Lung (tissue), 12 donors: ENCODE data around the gene SLF1. TPM values are rescaled to one million over a fixed set of nuclear protein-coding genes. Genes with fewer than 3 reads are reported as not detected.

ENCODE experiments used
- ATAC-seq: fragments of 200-7000 bp; cut with Tn5 transposase; one replicate; pipeline ENCODE4 v1.9.1; 2020; ENCODE audit warnings: moderate number of reproducible peaks; ENCODE audit not compliant: insufficient read depth, low FRiP score
- DNase-seq, 3 donors: peaks; one replicate each; pipeline ENCODE4 v3.0.0-alpha.2; 2013 to 2017
- H3K27ac ChIP-seq, 2 donors: one replicate each; pipeline ENCODE4 v1.5.1; 2013; ENCODE audit warnings: mild to moderate bottlenecking in 2 of 2, moderate library complexity in 2 of 2, control low read depth in 1 of 2, inconsistent platforms in 1 of 2, low read depth in 1 of 2, low read length in 1 of 2
- H3K27me3 ChIP-seq, 3 donors: one replicate each; pipeline ENCODE4 v1.5.1; 2013; ENCODE audit warnings: low read length in 2 of 3; ENCODE audit not compliant: control insufficient read depth in 3 of 3, insufficient read depth in 3 of 3
- H3K36me3 ChIP-seq, 4 donors: one replicate each; pipeline ENCODE4 v1.5.1; 2013; ENCODE audit warnings: low read length in 4 of 4, mild to moderate bottlenecking in 1 of 4, moderate library complexity in 1 of 4; ENCODE audit not compliant: control insufficient read depth in 4 of 4, insufficient read depth in 4 of 4
- H3K4me1 ChIP-seq, 5 donors: one replicate each; pipeline ENCODE4 v1.5.1; 2013; ENCODE audit warnings: low read length in 5 of 5, mild to moderate bottlenecking in 2 of 5, moderate library complexity in 1 of 5; ENCODE audit not compliant: control insufficient read depth in 5 of 5, insufficient read depth in 5 of 5
- H3K4me3 ChIP-seq: one replicate; pipeline ENCODE4 v1.5.1; 2013; ENCODE audit warnings: mild to moderate bottlenecking, control low read depth, moderate library complexity
- H3K9ac ChIP-seq, 2 donors: one replicate each; pipeline ENCODE4 v1.5.1; 2013; ENCODE audit warnings: low read length in 2 of 2, control low read depth in 1 of 2; ENCODE audit not compliant: insufficient read depth in 1 of 2
- H3K9me3 ChIP-seq, 4 donors: one replicate each; pipeline ENCODE4 v1.5.1; 2013; ENCODE audit warnings: low read length in 3 of 4, mild to moderate bottlenecking in 1 of 4, moderate library complexity in 1 of 4; ENCODE audit not compliant: control insufficient read depth in 4 of 4, insufficient read depth in 3 of 4
- CTCF ChIP-seq: IDR thresholded peaks from 2 replicates; pipeline ENCODE4 v1.5.1; 2012; ENCODE audit warnings: mild to moderate bottlenecking; ENCODE audit errors: control extremely low read depth, extremely low read depth
- WGBS, 2 donors: extraction: QIAGEN DNeasy Blood & Tissue Kit; methylation state at CpG; one replicate each; pipeline ENCODE4 v1.1.7; 2013; 5-methylcytosine and 5-hydroxymethylcytosine counted together
- polyA plus RNA-seq, 2 donors: library from polyadenylated mRNA; stranded (reverse); fragments of 200-250 nt; gene quantifications; one replicate each; pipeline ENCODE4 v1.2.1, GENCODE V29; 2013
- total RNA-seq, 2 donors: library from RNA; depleted of rRNA in 1 of 2; stranded (reverse); fragments of >200 nt in 1 of 2; gene quantifications; one replicate each; pipeline ENCODE4 v1.2.1, GENCODE V29; 2014 to 2021
- donor health status: control.
- donor health status: control.
- donor health status: Bipolar disorder and iron deficiency.
- donor health status: healthy.
- donor health status: DM: yes; HTN: yes; CAD: no.

The SLF1 gene
- total and polyA plus RNA-seq, 4 donors: 2.1 to 29.5 (median 5.0) TPM

DNA sequence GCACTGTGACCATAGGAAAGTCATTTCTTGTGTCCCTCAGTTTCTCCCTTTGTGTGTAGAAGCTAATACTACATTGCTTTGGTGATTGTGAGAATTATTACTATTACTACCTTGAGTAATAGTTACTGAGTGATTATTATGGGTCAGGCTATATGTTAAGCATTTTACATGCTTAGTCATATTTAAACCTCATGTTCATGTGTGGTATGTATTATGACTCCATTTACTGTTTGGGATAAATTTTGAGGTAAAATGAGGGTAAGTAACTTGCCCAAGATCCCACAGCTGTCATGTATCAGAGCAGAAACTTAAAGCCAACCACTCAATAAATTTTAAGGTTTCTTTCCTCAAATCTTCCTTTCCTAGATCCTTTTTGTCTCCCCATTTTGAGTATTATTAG is 28.3 kb downstream of the SLF1 start:
- peaks cover 0 to 3% (median 0%) of the 10 kb centered on the region in 4 donors for H3K36me3 ChIP-seq
- no peaks in the 10 kb centered on the region for H3K4me1 ChIP-seq
- ATAC-seq (no peak), DNase-seq (no peak)
- no peaks in the 10 kb centered on the region for H3K27me3 ChIP-seq
- TF ChIP-seq CTCF: no peak
- no peaks in the 10 kb centered on the region for H3K9me3 ChIP-seq
- no peak overlapping the region for H3K9ac ChIP-seq
- no peak overlapping the region for H3K27ac ChIP-seq
- H3K4me3 ChIP-seq: no peak overlapping the region

GRCh38 chr5:94649874-94650273 is 31.4 kb downstream of the SLF1 start:
- Histone ChIP-seq H3K4me1 (no peaks in the 10 kb centered on the region), H3K27ac (no peak overlapping the region), H3K36me3 (peaks cover 0 to 5% (median 4%) of the 10 kb centered on the region in 4 donors), H3K9ac (no peak overlapping the region), H3K27me3 (no peaks in the 10 kb centered on the region), H3K4me3 (no peak overlapping the region), H3K9me3 (no peaks in the 10 kb centered on the region)
- no peak for TF ChIP-seq CTCF
- no peak for DNase-seq
- ATAC-seq: no peak
- WGBS, 2 donors: 86 to 99% methylated on average over 1 of the region's 1 CpG

GRCh38 chr5:94658272-94658671 is 39.8 kb downstream of the SLF1 start:
- Histone ChIP-seq H3K27me3 (no peaks in the 10 kb centered on the region), H3K4me1 (no peaks in the 10 kb centered on the region), H3K9me3 (peaks cover 3 to 8% (median 7%) of the 10 kb centered on the region in 4 donors), H3K4me3 (no peak overlapping the region), H3K36me3 (peaks cover 3 to 33% (median 11%) of the 10 kb centered on the region in 4 donors), H3K27ac (no peak overlapping the region), H3K9ac (no peak overlapping the region)
- DNase-seq (no peak), ATAC-seq (no peak)
- TF ChIP-seq CTCF: no peak
- WGBS, 2 donors: 98 to 100% methylated on average over 1 of the region's 1 CpG

- ATAC-seq: no peak
- Histone ChIP-seq H3K9ac (no peak overlapping the region), H3K27ac (no peak overlapping the region), H3K9me3 (peaks cover 2 to 6% (median 4%) of the 10 kb centered on the region in 4 donors), H3K4me1 (no peaks in the 10 kb centered on the region), H3K27me3 (no peaks in the 10 kb centered on the region), H3K4me3 (no peak overlapping the region), H3K36me3 (peaks cover 3 to 23% (median 12%) of the 10 kb centered on the region in 4 donors)
- DNase-seq: no peak
- no peak for TF ChIP-seq CTCF
- 99% methylated on average over 8 of the region's 8 CpGs for WGBS, 2 donors
Measured at GRCh38 chr5:94660506-94660905, 42.0 kb downstream of the SLF1 start.
